Measurements from ENCODE around the gene PCGF1. TPM values are rescaled to one million over a fixed set of nuclear protein-coding genes. Genes with fewer than 3 reads are reported as not detected.

The PCGF1 gene
- total and polyA plus RNA-seq, 9 of the 15 experiments (the other 6 are each of a cell fraction or from before 2014, with no cell fraction given): 20.3 to 45.7 (median 29.3) TPM

DNA sequence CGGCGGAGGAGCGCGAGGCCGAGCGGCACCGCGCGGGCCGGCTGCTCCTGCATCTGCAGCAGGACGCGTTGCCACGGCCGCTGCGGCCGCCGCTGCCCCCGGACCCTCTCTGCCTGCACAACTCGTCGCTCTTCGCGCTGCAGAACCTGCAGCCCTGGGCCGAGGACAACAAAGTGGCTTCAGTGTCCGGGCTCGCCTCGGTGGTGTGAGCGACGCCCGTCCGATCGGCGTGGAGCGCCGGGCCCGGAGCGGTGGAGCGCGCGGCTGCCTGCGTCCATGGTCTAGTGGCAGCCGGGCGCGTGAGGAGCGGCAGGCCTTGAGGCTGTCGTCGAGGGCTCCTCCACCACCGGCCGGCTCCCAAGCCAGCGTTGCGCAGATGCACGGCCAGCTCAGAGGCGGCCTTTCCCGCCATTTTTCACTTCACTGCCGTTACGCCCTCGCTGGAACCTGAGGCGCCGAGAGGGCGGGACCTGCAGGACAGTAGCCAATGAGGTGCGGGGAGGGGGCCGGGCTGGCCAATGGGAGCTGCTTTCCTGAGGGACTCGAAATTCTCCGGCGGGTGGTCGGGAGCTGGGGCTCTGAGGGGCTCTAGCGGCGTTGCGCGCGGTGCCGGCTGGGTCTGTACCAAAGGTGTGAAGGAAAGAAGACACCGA, 8.6 kb upstream of the PCGF1 start (continued):
- TF ChIP-seq, protein P1, sequence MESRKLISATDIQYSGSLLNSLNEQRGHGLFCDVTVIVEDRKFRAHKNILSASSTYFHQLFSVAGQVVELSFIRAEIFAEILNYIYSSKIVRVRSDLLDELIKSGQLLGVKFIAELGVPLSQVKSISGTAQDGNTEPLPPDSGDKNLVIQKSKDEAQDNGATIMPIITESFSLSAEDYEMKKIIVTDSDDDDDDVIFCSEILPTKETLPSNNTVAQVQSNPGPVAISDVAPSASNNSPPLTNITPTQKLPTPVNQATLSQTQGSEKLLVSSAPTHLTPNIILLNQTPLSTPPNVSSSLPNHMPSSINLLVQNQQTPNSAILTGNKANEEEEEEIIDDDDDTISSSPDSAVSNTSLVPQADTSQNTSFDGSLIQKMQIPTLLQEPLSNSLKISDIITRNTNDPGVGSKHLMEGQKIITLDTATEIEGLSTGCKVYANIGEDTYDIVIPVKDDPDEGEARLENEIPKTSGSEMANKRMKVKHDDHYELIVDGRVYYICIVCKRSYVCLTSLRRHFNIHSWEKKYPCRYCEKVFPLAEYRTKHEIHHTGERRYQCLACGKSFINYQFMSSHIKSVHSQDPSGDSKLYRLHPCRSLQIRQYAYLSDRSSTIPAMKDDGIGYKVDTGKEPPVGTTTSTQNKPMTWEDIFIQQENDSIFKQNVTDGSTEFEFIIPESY (CRISPR knock-in tag; IDR thresholded peaks at IDR 0.05): peak; percentile 35; the same call in 1 of the 2 replicates

DNA sequence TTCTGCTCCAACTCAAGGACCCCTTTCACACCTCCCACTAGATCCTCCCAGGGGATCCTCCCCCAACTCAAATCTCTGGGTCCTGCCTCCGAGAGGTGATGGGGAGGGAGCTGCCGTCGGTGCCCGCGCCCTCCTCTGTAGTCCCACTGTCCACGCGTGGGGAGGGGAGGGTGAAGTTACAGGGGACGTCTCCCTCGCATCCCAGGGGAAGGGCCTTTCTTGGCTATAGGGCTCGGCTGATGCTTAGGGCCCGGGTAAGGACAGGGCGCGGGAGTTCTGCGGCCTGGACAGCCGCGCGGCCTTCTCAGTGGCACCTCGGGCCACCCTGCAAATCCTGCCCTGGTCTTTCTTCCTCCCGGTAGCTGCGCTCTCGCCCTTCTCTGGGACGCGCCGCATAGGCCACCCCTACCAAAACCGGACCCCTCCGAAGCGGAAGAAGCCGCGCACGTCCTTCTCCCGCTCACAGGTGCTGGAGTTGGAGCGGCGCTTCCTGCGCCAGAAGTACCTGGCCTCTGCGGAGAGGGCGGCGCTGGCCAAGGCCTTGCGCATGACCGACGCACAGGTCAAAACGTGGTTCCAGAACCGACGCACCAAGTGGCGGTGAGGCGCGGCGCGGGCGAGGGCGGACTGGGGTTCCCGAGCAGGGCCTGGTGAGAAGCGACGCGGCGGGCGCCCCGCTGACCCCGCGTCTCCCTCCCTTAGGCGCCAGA, 7.9 kb upstream of the PCGF1 start:
- Histone ChIP-seq H4K20me1 (replicated peaks; ENCODE audit: control insufficient read depth, insufficient read depth, low read length) (no peaks in the 10 kb centered on the region), H3K9me3 (replicated peaks; ENCODE audit: control insufficient read depth, insufficient read depth, low read depth, low read length) (no peaks in the 10 kb centered on the region), H3K9ac (ENCODE audit: insufficient read depth in 1 of 2, low read depth in 2 of 2, low read length in 2 of 2) (no peak overlapping the region), H3K36me3 (ENCODE audit: control insufficient read depth, insufficient read depth, low read length) (no peaks in the 10 kb centered on the region), H3K27ac (ENCODE audit: extremely low read depth, low read depth, low read length) (no peak overlapping the region), H3K27me3 (ENCODE audit: control insufficient read depth in 2 of 2, insufficient read depth in 2 of 2, low read length in 2 of 2) (no peaks in the 10 kb centered on the region), H3K4me3 (no peak overlapping the region), H2AFZ (ENCODE audit: low read depth, low read length) (no peak overlapping the region), H3K79me2 (ENCODE audit: control insufficient read depth, insufficient read depth, low read length) (no peaks in the 10 kb centered on the region), H3K9me1 (ENCODE audit: control insufficient read depth, insufficient read depth, low read length) (no peaks in the 10 kb centered on the region), H3K4me1 (replicated peaks in 1 of 2; ENCODE audit: control insufficient read depth in 2 of 2, insufficient read depth in 2 of 2, low read length in 2 of 2) (peaks cover 0 to 19% of the 10 kb centered on the region in 2 experiments; a peak in 3 of 5 replicates), H3K4me2 (ENCODE audit: insufficient read depth, low read length) (no peak overlapping the region)
- FAIRE-seq: no peak
- in situ Hi-C loops (cut with MboI): no loop called here
- TF ChIP-seq GABPA (tag; conservative IDR thresholded peaks at IDR 0.05; ENCODE audit: low read depth) (no peak), PCBP1 (IDR thresholded peaks at IDR 0.05; ENCODE audit: low read depth, low read length, poor library complexity, severe bottlenecking) (peak; percentile 9), ARNT (IDR thresholded peaks at IDR 0.05) (no peak), U2AF1 (optimal IDR thresholded peaks at IDR 0.05; ENCODE audit: low read depth, low read length) (no peak)
- TF ChIP-seq, protein P2, sequence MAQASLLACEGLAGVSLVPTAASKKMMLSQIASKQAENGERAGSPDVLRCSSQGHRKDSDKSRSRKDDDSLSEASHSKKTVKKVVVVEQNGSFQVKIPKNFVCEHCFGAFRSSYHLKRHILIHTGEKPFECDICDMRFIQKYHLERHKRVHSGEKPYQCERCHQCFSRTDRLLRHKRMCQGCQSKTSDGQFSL (CRISPR knock-in tag; IDR thresholded peaks at IDR 0.05): no peak
- TF ChIP-seq, protein P2 (tag; IDR thresholded peaks at IDR 0.05): no peak
- TF ChIP-seq, protein P3, sequence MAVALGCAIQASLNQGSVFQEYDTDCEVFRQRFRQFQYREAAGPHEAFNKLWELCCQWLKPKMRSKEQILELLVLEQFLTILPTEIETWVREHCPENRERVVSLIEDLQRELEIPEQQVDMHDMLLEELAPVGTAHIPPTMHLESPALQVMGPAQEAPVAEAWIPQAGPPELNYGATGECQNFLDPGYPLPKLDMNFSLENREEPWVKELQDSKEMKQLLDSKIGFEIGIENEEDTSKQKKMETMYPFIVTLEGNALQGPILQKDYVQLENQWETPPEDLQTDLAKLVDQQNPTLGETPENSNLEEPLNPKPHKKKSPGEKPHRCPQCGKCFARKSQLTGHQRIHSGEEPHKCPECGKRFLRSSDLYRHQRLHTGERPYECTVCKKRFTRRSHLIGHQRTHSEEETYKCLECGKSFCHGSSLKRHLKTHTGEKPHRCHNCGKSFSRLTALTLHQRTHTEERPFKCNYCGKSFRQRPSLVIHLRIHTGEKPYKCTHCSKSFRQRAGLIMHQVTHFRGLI (CRISPR knock-in tag; IDR thresholded peaks at IDR 0.05): no peak
- TF ChIP-seq, protein P1 (CRISPR knock-in tag; IDR thresholded peaks at IDR 0.05): peak; percentile 22; the same call in 1 of the 2 replicates
- no TSS peak for BruUV-seq (replicated peaks)
- ATAC-seq: no peak
- CTCF ChIA-PET (ENCODE audit: low intra/inter-chr PET ratio): no interaction called here
- intact Hi-C loops (cut with micrococcal nuclease): no loop called here
- 94% methylated on average over 25 of the region's 60 CpGs for WGBS (ENCODE audit: insufficient coverage, low coverage, missing lambda C conversion rate)
- POLR2A ChIA-PET: interaction anchor here (0.5 kb wide), 1 partner anchor 49 kb away, joined by 3 read pairs; no protein-coding TSS in a partner anchor
- no peak for DNase-seq (ENCODE audit: extremely low read depth in 1 of 4, low spot score in 3 of 4)

Data from K562 (cell line).